ENCODE measurements around the gene SLC25A36.

GRCh38 chr3:140995881-140996280 is 54.2 kb downstream of the SLC25A36 start:
- TF ChIP-seq CTCF (conservative IDR thresholded peaks at IDR 0.05; ENCODE audit: low read length) (no peak), EZH2phosphoT487 (IDR thresholded peaks at IDR 0.05; ENCODE audit: borderline replicate concordance) (no peak)
